ENCODE data around the gene RAI14.

DNA sequence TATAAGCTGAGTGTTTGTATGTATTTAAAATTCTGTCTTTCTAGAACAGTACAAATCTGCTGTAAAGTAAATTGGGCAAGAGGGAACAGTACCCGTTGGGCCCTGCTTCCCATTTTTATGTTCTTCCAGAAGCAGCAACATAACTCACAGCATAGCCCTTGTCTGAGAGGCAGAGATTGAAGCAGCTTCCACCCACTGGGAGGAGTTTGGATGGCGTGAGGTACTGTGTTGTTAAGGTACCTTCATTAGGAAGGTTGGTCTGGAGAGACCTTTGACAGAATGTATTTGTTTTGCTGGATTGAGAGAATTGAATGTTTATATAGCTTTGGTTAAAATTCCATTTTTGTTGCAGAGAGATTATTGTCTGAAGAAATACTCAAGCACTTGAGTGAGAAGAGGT, 24.8 kb downstream of the RAI14 start:
- TF ChIP-seq CTCF (IDR thresholded peaks at IDR 0.05) (no peak), ZFX (IDR thresholded peaks at IDR 0.05; ENCODE audit: borderline replicate concordance) (no peak)
